PC-3 (cell line): ENCODE results near the gene CARMIL1.

ENCODE experiments used
- EZH2phosphoT487 ChIP-seq: fragments of 300-600 bp; sonication (generic); IDR thresholded peaks from 2 replicates; pipeline ENCODE4 v1.6.1; 2018; ENCODE audit warnings: mild to moderate bottlenecking, antibody characterized with exemption, low read length, borderline replicate concordance
- TF ChIP-seq, protein P1 (sequence below): fragments of 300-600 bp; sonication (generic); conservative IDR thresholded peaks from 2 replicates; pipeline ENCODE4 v1.5.1; 2017; ENCODE audit warnings: antibody characterized with exemption, low read depth, mild to moderate bottlenecking, low read length

DNA sequence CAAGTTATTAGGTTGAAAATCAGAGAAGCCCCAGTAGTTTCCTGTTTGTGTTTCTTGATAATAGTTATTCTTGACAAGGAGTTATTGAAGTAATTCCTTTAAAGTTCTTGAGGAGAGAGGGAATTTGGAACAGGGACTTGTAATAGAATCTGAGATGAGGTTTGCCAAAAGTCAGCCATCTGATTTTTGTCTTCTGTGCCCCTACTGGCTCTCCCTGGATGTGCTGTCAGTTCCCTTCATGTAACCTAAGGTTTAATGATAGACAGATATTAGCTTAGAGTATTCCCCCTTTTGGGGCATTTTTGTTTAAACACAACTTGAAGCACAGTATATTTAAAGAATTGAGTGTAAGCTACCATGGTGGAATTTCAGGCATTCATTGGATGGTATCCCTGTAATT lies 71.4 kb downstream of the CARMIL1 start:
- TF ChIP-seq, protein P1, sequence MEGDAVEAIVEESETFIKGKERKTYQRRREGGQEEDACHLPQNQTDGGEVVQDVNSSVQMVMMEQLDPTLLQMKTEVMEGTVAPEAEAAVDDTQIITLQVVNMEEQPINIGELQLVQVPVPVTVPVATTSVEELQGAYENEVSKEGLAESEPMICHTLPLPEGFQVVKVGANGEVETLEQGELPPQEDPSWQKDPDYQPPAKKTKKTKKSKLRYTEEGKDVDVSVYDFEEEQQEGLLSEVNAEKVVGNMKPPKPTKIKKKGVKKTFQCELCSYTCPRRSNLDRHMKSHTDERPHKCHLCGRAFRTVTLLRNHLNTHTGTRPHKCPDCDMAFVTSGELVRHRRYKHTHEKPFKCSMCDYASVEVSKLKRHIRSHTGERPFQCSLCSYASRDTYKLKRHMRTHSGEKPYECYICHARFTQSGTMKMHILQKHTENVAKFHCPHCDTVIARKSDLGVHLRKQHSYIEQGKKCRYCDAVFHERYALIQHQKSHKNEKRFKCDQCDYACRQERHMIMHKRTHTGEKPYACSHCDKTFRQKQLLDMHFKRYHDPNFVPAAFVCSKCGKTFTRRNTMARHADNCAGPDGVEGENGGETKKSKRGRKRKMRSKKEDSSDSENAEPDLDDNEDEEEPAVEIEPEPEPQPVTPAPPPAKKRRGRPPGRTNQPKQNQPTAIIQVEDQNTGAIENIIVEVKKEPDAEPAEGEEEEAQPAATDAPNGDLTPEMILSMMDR = no peak
- TF ChIP-seq EZH2phosphoT487 = no peak
